T-helper 22 cell (primary cell): ENCODE measurements around the gene CDK17.
A peak's percentile ranks its signal among the peaks of the same experiment; 100 is the strongest.

Experiments used
- DNase-seq: peaks from one replicate; pipeline ENCODE4 v3.0.0-alpha.2; 2020; ENCODE audit warnings: low read depth

The CDK17 gene

DNA sequence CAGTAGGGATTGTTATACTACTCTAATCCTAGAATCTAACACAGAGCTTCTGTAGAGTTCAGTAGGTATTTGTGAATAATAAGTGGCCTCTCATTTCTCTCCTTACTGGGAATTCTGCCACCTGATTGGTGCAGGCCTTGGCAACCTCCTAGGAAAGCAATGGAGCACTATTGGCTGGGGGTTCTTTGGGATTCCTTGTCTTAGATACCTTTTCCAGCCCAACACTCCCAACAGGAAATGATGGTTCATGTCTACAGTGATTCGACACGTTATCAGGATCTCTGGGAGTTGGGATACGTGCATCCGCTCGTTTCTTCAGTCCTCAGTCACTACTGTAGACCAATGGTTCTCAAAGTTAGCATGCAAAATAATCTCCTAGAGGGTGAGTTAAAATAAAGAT, 138.7 kb downstream of the CDK17 start:
- DNase-seq, result no peak

DNA sequence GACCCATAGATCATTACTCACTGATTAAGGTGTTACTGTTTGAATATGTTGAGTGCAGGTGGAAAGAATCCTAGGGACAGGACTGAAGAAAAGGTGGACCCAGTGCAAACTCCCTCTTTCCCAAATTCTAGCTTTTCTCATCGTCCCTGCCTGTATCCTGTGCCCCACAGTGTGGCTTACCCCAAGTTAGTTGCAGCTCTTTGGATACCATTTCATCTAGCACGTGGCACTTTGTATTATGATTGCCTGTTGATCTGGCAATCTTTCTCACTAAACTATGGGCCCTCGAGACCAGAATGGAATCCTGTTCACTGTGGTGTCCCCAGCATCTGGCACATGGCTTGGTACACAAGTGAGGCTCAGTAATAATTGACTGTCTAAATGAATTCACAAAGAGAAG, 139.6 kb downstream of the CDK17 start:
- no peak for DNase-seq

DNA sequence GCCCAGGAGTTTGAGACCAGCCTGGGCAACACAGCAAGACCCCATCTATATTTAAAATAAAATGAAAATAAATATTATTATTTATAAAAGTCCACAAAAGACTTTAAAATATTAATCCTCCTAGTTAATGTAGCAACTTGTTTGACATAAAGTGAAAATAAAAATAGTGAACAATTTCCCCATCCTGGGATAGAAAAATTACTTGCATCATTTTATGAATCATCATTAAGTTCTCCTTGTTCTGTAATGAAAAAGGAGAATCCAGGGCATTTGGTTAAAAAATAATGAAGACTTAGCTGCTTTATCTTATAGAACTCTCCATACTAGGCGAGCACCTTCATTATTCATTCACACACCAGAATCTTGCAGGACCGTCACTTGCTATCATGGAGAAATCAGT, 140.0 kb downstream of the CDK17 start:
- no peak for DNase-seq

DNA sequence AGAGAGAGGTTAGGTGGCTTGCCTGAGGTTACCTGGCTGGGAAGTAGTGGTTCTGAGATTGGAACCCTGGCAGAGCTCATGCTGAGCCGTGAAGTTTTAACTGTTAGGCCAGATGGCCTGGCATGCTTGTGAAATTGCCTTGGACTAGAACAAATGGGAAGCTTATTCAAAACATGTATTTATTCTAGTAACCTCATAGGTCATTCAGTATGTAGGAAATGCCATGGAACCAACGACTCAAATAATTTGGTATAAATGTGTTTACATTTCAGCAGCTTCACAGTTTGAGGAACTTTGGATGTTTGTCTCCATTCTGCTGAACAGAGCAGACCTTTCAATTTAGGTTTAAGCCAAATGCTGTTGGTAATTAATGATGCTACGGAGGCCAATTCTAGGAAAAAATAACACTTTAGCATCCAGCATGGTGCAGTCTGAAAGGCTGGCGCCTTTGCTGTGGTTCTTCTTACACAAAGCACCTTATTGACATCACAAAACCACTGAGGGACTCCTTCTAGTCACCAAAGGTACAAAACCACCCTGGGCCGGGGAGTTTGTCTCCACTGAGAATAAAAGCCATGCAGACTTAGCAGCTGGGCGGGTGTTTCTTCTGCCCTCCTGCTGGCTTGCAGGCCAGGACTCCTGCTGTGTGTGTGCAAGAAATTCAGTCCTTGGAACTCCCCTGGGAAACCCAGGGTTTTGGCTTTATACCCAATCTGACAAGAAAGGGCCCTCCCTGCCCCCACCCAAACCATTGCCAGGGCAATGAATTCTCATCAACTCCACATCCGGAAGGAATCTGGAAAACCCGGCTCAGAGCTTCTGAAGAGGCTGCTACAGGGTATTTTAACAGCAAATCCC, 141.9 kb downstream of the CDK17 start:
- DNase-seq, result no peak

DNA sequence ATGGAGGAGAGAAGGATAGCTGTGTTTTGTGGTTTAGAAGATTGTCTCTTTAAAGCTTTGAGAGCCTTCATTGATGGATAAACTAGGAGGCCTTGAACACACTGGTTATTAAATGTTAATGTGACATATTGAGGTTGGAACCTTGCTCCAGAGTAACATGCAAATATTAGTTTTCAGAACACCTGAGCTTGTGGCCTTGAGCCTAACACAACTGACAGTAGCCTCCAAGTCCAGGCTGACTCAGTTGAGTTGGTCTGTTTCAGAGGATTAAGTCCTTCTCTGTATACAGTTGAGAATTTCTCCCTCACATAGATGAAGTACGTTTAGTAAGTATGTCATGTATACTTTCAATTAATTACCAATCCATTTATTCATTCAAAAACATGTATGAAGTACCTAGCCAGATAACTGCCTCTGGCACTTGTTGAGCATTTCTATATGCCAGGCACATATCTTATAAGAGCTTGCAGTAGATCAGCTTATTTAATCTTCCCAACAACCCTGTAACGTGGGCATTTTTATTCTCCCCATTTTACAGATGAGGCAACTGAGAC, 142.6 kb downstream of the CDK17 start:
- DNase-seq, result no peak

DNA sequence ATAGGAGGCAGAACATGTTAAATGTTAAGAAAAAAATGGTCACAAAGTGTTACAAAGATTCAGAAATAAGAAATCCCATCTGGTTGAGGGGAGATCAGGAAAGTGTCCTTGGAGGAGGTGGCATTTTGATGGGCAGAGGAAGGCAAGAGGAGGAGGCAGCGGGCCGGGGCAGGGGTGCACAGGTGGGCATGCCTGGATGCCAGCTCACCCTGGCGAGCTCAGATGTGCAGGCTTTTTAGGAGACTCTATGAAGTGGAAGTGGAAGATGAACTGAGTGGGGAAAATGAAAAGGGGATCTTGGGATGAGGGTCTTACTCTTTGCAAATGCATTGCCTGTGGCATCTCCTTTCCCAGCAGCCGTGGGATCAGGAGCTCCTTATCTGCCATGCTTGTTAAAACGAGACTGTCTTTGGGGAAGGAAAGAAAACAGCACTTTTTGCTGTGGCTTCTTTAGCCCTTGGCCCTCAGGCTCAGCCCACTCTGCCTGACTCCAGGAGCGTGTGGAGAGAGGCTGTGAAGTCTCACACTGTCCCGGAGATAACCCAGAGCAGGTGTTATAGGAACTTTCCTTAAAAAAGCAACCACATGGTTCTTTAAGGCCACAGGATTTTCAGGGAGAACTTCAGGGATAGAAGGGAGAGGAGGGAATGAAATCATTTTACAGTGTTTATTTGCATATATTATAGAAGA, 143.4 kb downstream of the CDK17 start:
- no peak for DNase-seq

DNA sequence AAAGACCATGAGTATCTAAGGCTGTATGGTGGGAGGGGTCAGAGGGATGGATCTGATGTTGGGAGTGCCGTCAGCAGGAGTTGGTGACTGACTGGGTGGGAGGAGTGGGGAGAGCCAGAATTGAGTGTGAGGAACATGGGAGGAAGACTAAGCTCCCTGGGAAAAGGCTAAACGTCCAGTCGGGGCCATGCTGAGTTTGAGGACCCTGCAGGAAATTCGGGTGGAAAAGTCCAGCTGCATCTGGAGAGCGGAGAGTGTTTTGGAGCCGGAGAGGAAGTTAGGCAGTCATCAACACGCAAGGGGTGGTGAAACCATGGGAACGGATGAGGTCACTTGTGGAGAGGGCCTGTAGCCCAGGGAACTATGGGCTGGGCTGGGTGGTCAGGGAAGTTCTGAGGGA, 145.2 kb downstream of the CDK17 start:
- no peak for DNase-seq

DNA sequence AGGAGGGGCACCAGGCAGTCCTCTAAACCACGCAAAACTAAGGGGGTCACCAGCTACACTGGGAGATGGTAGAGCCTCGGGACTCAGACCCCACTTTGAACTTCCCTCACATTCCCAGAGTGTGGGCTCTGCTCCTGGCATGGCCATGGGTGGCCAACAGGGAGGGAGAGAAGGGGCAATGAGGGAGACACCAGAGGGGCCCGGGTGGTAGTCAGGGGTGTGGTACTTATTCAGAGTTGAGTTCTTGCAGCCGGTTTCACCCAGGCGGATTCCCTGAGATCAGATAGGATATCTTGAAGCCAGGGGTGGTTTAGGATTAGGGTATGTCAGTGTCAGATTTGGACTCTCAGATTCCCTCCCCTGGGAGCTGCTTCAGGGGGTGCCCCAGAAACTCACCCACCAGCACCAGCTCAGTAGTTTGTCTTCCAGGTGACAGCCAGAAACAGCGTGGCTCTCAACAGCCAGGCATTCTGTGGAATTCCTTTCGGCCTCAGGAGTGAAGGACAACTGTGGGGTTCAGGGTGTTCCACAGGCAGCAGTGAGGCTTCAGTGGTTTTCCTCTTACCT, 150.0 kb downstream of the CDK17 start:
- no peak for DNase-seq

DNA sequence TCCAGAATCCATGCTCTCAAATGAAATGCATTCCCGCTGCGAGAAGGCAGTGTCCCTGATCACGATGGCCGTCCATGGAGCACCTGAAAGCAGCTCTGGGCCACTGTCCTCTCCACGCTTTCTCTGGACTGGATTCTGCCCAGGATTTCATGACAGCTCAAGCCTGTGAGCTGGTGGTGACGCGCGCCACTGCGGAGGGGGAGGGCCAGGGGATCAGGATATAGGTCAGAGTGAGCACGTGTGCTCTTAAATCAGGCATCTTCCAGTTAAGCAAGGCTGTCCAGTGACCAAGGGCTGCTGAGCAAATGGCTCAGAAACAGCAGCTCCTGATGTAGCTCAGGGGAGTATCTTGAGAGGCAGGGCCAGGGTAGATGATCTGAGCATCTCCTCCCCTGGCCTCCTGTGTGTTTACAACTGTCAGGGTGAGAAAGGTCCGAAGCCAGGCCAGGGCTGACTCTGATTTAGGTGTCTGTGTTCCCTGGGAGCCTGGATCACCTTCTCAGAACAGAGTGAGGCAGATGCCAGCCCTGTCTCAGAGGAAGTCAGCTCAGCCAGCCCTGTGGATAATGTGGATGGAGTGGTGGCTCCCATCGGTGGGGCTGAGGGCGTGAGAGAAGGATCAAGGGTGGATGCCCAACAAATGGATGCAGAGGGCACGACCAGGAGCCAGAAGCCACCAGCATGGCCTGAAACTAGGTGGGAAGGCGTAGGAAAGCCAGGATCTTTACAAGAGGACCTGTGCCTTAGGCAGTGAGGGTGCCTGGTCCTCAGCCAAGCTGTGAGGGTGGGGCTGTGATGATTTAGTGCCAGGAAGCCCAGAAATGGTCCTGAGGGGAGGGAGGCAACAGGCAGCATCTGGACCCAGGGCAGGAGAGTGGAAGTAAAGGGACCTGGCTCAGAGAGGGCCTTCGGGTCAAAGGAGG, 150.8 kb downstream of the CDK17 start:
- DNase-seq, result no peak

DNA sequence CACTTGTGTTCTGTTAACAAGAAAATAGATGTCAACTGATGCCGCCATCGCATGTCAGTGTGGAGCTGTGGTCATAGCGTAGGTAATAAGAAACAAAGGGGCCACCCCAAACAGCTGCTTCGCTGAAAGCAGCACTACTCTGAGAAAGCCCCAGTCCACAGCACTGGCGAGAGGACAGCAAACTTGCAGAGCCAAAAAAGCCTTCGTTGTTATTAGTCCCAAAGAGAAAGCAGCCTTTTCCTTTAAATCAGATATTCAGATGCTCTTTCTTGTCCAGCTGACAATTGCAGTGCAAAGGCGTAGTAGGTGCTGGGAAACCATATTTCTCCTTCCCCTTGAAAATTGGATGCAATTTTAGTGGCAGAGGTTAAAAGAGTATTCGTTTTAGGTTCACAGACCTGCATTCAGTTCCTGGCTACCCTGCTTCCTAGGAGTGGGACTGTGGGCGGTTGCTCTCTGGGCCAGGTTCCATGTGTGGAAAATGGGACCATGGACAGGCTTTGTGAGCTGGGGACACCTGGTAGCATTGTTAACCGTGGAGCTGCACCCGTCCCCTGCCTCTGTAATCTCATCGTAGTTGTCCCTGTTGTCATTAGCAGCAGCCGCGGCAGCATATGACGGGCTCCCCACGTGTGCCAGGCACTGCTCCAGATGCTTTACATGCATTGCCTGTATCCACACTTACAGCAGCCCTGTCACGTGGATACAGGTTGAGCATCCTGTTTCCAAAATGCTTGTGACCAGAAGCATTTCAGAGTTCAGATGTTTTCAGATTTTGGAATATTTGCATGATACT, 151.9 kb downstream of the CDK17 start:
- no peak for DNase-seq

DNA sequence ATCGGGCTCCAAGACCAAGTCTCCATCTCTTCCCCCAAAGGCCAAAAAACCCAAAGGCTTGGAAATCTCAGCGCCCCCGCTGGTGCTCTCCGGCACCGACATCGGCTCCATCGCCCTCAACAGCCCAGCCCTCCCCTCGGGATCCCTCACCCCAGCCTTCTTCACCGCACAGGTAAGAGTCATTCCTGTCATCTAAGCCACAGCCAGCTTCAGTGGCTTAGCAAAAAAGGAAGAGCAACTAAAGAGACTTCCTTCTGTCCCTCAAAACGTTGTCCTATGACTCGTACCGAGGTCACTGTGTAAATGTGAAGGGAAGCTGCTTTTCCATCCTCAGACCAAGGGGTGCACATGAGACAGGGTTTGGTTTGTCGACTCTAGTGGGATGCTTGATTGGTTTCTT, 152.7 kb downstream of the CDK17 start:
- no peak for DNase-seq

DNA sequence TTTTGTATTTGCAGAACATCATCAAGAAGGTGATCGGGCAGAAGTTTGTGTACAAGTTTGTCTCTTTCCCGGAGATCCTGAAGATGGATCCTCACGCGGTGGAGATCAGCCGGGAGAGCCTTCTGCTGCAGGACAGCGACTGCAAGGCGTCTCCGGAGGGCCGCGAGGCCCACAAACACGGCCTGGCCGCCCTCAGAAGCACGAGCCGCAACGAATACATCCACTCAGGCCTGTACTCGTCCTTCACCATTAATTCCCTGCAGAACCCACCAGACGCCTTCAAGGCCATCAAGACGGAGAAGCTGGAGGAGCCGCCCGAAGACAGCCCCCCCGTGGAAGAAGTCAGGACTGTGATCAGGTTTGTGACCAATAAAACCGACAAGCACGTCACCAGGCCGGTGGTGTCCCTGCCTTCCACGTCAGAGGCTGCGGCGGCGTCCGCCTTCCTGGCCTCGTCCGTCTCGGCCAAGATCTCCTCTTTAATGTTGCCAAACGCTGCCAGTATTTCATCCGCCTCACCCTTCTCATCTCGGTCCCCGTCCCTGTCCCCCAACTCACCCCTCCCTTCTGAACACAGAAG, 153.2 kb downstream of the CDK17 start:
- no peak for DNase-seq

DNA sequence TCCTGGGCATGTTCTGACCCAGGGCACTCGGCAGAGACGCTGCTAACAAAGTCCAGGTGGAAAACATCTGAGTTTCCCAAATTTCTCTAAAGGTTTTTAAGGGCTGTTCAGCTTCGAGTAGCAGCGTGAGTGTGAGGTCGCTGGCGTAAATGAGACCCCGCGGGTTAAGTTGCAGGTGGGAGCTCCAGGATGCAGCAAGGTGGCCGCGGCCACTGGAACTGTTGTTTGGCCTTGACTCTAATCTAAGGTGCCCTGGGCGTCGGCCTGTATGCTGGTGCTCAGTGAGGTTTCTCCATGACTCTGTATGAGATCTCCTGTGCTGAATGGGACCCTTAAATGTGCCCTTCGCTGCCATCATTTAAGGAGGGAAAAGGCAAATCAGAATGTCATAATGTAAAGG, 155.4 kb downstream of the CDK17 start:
- no peak for DNase-seq

DNA sequence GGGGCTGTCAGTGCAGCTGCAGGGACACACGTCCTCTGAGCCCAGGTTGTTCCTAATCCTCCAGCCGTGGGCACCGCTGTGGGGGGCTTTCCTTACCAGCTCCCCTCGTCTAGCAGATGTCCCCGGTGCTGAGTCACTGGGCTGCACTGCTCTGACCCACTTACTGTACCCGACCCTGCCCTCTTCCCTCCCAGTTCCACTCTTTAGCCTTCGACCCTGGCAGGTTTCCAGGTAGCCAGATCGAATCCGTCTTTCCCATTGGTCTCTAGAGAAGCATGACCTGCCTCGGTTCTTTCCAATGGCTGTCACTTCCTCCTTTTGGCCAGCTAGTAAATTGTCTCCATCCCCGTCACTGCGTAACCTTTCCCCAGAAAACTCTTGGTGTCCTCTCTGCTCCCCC, 157.6 kb downstream of the CDK17 start:
- peak; percentile 34 for DNase-seq

DNA sequence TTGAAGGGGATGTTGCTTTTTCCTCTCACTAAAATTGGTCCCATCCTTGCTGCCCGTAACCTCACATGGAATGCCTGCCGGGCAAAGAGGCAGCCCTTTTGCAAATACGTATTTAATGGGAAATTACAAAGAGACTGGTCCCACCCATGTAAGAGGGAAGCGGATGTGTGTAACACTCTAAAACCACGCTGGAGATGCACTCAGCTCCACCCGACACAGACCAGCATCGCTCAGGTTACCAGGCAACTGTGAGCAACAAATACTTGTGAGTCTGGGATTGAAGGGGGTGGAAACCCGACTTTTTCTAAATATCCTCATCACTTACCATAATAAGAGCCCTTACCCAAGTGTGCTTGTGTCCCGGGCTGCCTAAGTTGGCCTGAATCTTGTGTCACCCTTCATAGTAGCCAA, 158.4 kb downstream of the CDK17 start:
- peak; percentile 87 for DNase-seq

DNA sequence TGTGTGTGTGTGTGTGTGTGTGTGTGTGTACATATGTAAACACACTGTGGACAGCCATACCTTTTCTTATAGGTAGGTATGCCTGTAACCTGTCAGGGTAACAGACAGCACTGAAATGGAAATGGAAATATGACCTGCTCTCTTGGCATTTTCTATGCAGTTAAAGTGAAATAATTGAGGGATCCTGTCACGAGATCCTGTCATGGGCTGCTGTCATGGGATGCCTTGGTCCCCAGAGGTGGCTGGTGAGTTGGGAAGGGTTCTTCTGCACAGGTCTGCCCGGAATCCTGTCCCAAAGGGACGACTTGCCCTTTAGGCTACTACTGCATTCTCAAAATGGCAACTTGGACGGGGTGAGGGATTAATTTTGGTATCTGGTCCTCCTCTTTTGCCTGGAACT, 158.8 kb downstream of the CDK17 start:
- DNase-seq, result no peak

DNA sequence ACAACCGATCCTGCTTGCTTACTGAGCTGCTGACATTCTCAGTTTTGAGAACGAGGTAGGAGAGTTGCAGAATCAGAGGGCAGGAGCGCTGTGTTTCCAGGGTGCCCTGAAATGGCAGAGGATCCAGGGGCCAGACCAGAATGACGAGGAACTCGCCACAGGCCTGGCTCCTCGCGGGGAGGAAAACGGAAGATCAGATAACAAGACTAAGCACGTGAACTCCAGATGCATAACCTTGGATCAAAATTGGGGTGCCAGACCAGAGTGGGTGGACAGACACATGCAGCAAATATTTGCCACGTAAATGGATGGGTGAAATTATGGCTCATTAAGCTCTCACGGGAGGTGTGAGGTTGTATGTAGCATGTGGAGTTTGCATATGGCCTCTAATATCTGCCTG, 159.6 kb downstream of the CDK17 start:
- no peak for DNase-seq

DNA sequence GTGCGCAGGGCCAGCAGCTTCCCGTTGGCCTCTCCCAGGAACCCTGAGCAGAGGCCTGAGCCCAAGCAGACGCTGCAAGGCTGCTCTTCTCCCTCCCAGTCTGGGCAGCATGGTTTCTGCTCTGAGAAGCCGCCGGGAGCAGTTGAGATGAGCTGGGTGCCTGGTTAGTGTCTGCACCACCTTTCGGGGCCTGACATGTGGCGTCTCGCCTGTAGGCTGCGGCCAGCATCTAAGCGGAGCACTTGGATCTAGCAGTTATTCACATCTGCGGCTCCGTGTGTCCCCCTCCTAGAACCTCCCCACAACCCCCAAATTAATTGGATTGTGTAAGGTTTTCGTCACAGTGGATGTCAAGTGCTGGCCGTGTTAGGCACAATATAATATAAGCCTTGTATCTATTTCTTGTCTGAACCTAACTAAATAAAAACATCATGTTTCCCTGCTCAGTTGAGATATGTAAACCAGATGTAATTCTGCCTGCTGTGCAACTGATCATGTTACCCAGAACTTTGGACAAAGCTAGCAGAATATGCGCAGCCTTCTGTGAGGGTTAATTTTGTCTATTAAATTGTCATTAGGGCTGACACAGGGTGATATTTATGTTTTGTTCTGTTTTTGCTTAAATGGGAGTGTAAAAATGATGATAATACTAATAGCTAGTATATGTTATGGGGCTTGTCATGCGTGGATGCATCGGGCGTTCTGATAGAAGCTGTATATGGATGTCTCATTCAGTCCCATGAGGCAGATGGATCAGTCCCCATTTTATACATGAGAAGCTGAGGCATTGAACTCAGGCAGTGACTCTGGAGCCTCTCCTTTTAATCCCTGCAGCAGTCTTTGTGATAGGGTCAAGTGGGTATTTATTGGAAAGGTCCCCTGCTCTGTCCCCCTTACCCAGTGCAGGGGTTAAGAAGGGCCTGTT, 160.3 kb downstream of the CDK17 start:
- no peak for DNase-seq

DNA sequence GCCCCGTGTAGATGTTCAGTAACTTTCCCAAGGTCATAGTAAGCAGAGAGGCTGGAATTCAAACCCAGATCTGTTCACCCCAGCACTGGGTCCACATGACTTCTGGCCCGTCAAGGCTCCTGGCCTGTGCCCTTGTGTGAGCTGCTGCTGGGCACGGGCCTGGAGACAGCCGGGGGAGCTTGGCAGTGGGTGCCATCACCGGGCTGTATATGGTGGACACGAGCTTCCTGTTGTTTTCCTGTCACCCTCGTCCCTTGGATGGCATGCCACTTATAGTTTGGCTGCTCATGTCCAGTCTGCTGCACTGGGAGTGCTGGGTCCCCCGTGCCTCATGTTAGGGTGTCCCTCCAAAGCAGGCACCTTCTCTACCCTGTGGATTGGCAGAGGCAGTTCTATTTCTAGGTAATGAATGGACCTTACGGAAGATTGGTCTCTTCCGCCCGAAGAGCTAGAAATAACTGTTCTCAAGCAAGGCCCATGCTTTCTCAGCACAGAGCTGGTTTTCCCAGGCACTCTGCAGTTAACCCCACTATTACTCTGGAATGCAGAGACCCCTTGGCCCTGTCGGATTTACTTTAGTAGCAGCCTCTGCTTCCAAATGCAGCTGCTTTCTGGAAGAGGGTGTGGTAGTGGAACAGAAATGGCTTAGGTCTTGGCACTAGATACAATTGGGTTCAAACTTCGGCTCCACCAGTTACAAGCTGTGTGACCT, 161.7 kb downstream of the CDK17 start:
- no peak for DNase-seq
